Measurements from ENCODE around the gene CDK13.
"Not testable (repeated sequence)": the region's sequence is repeated elsewhere in the genome, so short reads cannot be mapped to it uniquely, and the experiment has no call there.

CDK13 gene

DNA sequence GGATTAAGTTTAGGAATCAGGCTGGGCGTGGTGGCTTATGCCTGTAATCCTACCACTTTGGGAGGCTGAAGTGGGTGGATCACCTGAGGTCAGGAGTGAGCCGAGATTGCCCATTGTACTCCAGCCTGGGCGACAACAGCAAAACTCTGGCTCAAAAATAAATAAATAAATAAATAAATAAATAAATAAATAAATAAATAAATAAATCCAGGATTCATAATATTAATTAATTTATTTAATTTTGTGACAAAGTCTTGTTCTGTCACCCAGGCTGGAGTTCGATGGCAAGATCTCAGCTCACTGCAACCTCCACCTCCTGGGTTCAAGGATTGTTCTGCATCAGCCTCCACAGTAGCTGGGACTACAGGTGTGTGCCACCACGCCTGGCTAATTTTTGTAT, 188.9 kb downstream of the CDK13 start:
- Histone ChIP-seq H3K9ac (ENCODE audit: low read depth in 1 of 2, low read length in 2 of 2) (no peak overlapping the region), H3K4me1 (ENCODE audit: control insufficient read depth in 1 of 2, insufficient read depth in 2 of 2, low read length in 2 of 2) (peaks cover 0 to 6% of the 10 kb centered on the region in 2 donors), H3K27ac (ENCODE audit: low read depth, low read length) (no peak overlapping the region), H3K27me3 (ENCODE audit: control insufficient read depth in 1 of 2, insufficient read depth in 2 of 2, low read length in 2 of 2) (no peaks in the 10 kb centered on the region), H3K9me3 (ENCODE audit: control insufficient read depth in 1 of 2, low read length in 2 of 2) (no peaks in the 10 kb centered on the region), H3K36me3 (ENCODE audit: control insufficient read depth in 1 of 2, insufficient read depth in 2 of 2, low read length in 2 of 2) (no peaks in the 10 kb centered on the region), H3K4me3 (ENCODE audit: low read depth in 1 of 2, low read length in 2 of 2) (no peak overlapping the region)

DNA sequence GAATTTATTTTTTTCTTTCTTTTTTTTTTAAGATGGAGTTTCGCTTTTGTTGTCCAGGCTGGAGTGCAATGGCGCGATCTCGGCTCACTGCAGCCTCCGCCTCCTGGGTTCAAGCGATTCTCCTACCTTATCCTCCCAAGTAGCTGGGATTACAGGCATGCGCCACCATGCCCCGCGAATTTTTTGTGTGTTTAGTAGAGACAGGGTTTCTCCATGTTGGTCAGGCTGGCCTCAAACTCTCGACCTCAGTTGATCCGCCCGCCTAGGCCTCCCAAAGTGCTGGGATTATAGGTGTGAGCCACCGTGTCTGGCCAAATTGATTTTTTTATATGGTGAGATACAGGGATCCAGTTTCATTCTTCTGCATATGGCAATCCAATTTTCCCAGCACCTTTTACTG, 189.8 kb downstream of the CDK13 start:
- not testable (repeated sequence) for H3K9me3 ChIP-seq (ENCODE audit: control insufficient read depth in 1 of 2, low read length in 2 of 2); H3K4me1 ChIP-seq (ENCODE audit: control insufficient read depth in 1 of 2, insufficient read depth in 2 of 2, low read length in 2 of 2); H3K27ac ChIP-seq (ENCODE audit: low read depth, low read length); H3K27me3 ChIP-seq (ENCODE audit: control insufficient read depth in 1 of 2, insufficient read depth in 2 of 2, low read length in 2 of 2); H3K9ac ChIP-seq (ENCODE audit: low read depth in 1 of 2, low read length in 2 of 2); H3K4me3 ChIP-seq (ENCODE audit: low read depth in 1 of 2, low read length in 2 of 2); H3K36me3 ChIP-seq (ENCODE audit: control insufficient read depth in 1 of 2, insufficient read depth in 2 of 2, low read length in 2 of 2)

DNA sequence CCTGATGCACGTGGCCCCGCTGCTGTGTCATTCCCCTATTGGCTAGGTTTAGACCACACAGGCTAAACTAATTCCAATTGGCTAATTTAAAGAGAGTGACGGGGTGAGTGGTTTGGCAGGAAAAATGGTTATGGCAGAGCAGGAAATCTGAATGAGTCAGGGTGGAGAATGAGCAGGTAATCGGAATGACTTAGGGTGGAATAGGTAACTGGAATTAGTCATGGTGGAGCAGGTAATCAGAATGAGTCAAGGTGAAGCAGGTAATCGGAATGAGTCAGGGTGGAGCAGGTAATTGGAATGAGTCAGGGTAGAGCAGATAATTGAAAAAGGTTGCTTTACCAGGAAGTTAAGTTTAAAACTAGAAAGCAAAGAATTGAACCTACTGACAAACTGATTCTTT, 191.9 kb downstream of the CDK13 start:
- H3K9ac ChIP-seq (ENCODE audit: low read depth in 1 of 2, low read length in 2 of 2); H3K4me1 ChIP-seq (ENCODE audit: control insufficient read depth in 1 of 2, insufficient read depth in 2 of 2, low read length in 2 of 2); H3K9me3 ChIP-seq (ENCODE audit: control insufficient read depth in 1 of 2, low read length in 2 of 2); H3K27ac ChIP-seq (ENCODE audit: low read depth, low read length); H3K4me3 ChIP-seq (ENCODE audit: low read depth in 1 of 2, low read length in 2 of 2); H3K27me3 ChIP-seq (ENCODE audit: control insufficient read depth in 1 of 2, insufficient read depth in 2 of 2, low read length in 2 of 2); H3K36me3 ChIP-seq (ENCODE audit: control insufficient read depth in 1 of 2, insufficient read depth in 2 of 2, low read length in 2 of 2): not testable (repeated sequence)

DNA sequence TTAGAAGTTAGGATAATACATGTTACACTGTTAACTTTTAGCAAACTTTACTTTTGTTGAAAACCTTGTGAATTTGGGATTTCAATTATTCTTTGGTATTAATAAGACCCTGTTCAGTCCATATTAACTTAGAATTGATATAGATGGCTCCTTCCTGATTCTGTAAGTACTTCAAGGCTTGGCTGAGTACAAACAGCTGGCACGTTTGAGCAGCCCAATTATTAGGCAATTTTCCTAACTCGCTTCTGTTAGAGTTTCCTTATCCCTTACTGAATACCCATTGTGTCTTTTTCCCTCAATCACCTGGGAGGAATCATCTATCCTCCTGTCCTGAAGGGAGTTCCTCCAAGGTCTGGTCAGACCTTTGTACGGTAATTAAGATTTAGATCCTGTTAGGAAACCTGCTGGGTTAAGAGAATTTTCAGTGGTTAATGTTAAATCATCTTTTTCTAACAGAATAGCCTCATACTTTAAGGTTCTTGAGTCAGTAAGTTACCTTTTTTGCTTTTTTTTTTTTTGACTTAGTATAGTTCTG, 195.6 kb downstream of the CDK13 start:
- not testable (repeated sequence) for H3K9me3 ChIP-seq (ENCODE audit: control insufficient read depth in 1 of 2, low read length in 2 of 2); H3K4me3 ChIP-seq (ENCODE audit: low read depth in 1 of 2, low read length in 2 of 2); H3K27me3 ChIP-seq (ENCODE audit: control insufficient read depth in 1 of 2, insufficient read depth in 2 of 2, low read length in 2 of 2); H3K9ac ChIP-seq (ENCODE audit: low read depth in 1 of 2, low read length in 2 of 2); H3K36me3 ChIP-seq (ENCODE audit: control insufficient read depth in 1 of 2, insufficient read depth in 2 of 2, low read length in 2 of 2); H3K4me1 ChIP-seq (ENCODE audit: control insufficient read depth in 1 of 2, insufficient read depth in 2 of 2, low read length in 2 of 2); H3K27ac ChIP-seq (ENCODE audit: low read depth, low read length)

DNA sequence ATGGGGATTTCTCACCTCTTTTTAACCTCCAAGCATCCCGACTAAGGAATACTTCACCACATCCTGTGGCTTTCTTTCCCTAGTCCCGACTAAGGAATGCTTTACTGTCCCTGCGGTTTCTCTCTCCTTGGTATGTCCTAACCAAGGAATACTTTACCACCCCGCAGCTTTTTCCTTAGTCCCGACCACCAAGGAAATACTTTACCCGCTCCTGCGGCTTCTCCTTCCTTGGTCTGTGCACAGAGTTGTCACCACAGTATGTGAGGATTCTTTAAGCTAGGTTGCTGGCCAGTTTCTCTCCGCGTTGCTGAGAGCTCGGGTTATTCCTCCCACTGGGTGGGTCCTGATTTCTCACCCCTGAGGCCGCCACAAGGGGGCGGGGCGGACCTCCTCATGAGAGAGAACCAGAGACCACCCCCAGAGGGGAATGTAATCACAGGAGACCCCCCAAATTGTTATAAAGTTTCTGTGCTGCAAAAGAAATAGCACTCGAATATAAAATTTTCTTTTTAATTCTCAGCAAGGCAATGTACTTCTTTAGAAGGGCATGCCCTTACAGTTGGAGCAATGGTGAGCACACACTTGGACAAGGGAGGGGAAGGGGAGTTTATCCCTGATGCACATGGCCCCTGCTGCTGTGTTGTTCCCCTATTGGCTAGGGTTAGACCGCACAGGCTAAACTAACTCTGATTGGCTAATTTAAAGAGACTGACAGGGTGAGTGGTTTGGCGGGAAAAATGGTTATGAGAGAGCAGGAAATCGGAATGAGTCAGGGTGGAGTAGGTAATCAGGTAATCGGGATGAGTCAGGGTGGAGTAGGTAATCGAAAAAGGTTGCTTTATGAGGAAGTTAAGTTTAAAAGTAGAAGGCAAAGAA, 197.6 kb downstream of the CDK13 start:
- Histone ChIP-seq H3K27me3 (ENCODE audit: control insufficient read depth in 1 of 2, insufficient read depth in 2 of 2, low read length in 2 of 2) (no peaks in the 10 kb centered on the region), H3K4me3 (ENCODE audit: low read depth in 1 of 2, low read length in 2 of 2) (no peak overlapping the region), H3K27ac (ENCODE audit: low read depth, low read length) (no peak overlapping the region), H3K9ac (ENCODE audit: low read depth in 1 of 2, low read length in 2 of 2) (no peak overlapping the region), H3K9me3 (ENCODE audit: control insufficient read depth in 1 of 2, low read length in 2 of 2) (no peaks in the 10 kb centered on the region), H3K4me1 (ENCODE audit: control insufficient read depth in 1 of 2, insufficient read depth in 2 of 2, low read length in 2 of 2) (peaks cover 0 to 4% of the 10 kb centered on the region in 2 donors), H3K36me3 (ENCODE audit: control insufficient read depth in 1 of 2, insufficient read depth in 2 of 2, low read length in 2 of 2) (no peaks in the 10 kb centered on the region)

GRCh38 chr7:40148247-40148580, 198.2 kb downstream of the CDK13 start:
- not testable (repeated sequence) for H3K9me3 ChIP-seq (ENCODE audit: control insufficient read depth in 1 of 2, low read length in 2 of 2); H3K4me3 ChIP-seq (ENCODE audit: low read depth in 1 of 2, low read length in 2 of 2); H3K27ac ChIP-seq (ENCODE audit: low read depth, low read length)

GRCh38 chr7:40148671-40149070, 198.6 kb downstream of the CDK13 start:
- H3K9ac ChIP-seq (ENCODE audit: low read depth in 1 of 2, low read length in 2 of 2): no peak overlapping the region
- H3K27ac ChIP-seq (ENCODE audit: low read depth, low read length): no peak overlapping the region
- H3K27me3 ChIP-seq (ENCODE audit: control insufficient read depth in 1 of 2, insufficient read depth in 2 of 2, low read length in 2 of 2): no peaks in the 10 kb centered on the region
- no peaks in the 10 kb centered on the region for H3K36me3 ChIP-seq (ENCODE audit: control insufficient read depth in 1 of 2, insufficient read depth in 2 of 2, low read length in 2 of 2)
- peaks cover 0 to 4% of the 10 kb centered on the region in 2 donors for H3K4me1 ChIP-seq (ENCODE audit: control insufficient read depth in 1 of 2, insufficient read depth in 2 of 2, low read length in 2 of 2)
- no peaks in the 10 kb centered on the region for H3K9me3 ChIP-seq (ENCODE audit: control insufficient read depth in 1 of 2, low read length in 2 of 2)
- H3K4me3 ChIP-seq (ENCODE audit: low read depth in 1 of 2, low read length in 2 of 2): no peak overlapping the region

More at GRCh38 chr7:40148247-40148580, 198.2 kb downstream of the CDK13 start:
- H3K27me3 ChIP-seq (ENCODE audit: control insufficient read depth in 1 of 2, insufficient read depth in 2 of 2, low read length in 2 of 2); H3K4me1 ChIP-seq (ENCODE audit: control insufficient read depth in 1 of 2, insufficient read depth in 2 of 2, low read length in 2 of 2); H3K9ac ChIP-seq (ENCODE audit: low read depth in 1 of 2, low read length in 2 of 2); H3K36me3 ChIP-seq (ENCODE audit: control insufficient read depth in 1 of 2, insufficient read depth in 2 of 2, low read length in 2 of 2): not testable (repeated sequence)
